ENCODE data around the gene GDF11. TPM values are rescaled to one million over a fixed set of nuclear protein-coding genes. Genes with fewer than 3 reads are reported as not detected.

The GDF11 gene
- polyA plus RNA-seq, 4 donors = 18.2 to 29.2 (median 23.1) TPM

DNA sequence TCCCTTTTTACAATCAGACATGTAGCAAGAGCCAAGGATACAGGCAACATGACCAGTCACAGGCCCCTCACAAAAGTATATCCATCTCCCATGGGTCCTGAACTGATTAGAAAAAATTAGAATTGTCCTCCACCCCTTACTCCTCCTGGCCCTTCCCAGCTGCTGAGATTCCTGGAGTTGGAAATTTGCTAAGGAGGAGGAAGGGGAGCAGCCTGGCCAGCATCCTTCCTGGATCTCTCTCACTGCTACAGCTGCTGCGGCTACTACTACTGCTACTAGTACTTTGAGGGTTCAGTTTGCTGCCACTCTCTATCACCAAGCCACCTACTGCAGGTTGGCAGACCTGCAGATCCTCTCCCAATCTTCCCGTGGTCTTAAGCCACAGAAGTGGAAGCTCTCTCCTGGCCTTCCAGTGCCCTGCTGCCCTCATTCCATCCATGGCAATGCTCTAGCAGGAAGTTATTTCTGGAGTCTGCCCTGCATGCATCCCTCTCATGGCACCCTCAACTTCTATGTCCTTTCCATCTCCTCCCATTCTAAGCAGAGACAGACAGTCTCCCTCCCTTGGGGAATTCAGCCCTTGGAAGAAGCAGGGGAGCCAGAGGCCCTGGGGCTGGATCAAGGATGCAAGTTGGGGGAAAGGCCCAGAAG lies 36.2 kb upstream of the GDF11 start:
- no peak for DNase-seq (ENCODE audit: low read depth in 4 of 4, low spot score in 2 of 4)

DNA sequence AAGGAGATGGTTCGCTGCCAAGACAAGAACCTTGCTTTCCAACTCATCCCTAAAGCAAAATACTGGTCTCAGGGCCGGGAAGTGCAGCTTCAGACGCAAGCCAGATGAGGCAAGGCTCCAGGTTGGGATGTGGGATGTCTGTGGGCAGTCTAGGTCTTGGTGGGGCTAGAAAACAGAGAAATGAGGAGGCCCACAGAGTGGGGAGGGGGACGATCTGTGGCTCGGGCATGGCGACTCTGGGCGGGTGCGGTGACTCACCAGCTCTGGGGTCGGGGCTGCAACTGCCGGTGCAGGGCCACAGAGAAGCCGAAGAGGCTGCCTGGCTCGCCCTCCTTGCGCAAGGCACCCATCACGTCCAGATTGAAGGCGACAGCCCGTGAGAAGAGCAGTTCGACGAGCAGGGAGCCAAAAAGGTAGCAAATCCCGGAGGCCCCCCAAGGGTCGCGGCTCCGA lies 35.7 kb upstream of the GDF11 start:
- no peak for DNase-seq (ENCODE audit: low read depth in 4 of 4, low spot score in 2 of 4)

DNA sequence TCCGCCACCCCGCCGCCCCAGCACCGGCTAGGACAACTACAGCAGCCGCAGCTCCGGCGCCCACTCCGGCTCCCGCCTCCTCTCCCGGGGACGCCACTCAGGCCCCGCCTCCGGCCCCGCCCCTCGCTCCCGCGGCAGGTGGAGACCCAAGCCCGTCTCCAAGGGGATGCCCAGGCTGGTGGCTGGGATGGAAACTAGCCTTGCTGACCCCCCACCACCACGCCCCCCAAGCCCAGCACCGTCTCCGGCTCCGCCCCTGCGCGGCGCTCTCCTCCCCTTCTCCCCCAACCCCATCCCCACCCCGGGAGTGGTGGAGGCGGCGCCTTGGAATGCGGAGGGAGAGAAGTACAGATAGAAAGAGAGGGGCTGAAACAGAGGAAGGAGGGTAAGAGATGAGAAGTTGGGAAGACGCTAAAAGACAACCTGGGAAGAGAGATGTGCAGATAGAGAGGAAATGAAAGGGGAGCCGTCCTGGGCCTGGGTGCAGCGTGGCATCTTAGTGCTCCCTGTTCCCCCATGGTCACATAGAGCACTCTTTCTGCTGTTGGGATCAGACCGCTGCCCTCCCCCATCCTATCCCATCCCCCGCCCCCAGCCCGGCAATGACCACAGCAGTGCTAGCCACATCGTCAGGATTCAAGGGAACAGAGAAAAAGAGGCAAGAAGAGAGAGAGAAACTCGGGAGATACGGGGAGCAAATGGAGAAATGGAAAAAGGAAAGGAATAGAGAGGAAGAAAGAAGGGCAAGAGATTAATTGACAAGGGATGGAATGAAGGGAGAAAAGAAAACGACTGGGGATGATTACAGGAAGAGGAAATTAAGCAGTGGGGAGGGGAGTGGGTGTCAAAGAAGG lies 34.9 kb upstream of the GDF11 start, which contains the start of gene ITGA7:
ITGA7 (minus strand) TSS at position 64 of the 854 bp plus-strand sequence. CDS start 222 bp downstream, outside the sequence.
- peak in 1 of 4 donors; percentile 49 for DNase-seq (ENCODE audit: low read depth in 4 of 4, low spot score in 2 of 4)

DNA sequence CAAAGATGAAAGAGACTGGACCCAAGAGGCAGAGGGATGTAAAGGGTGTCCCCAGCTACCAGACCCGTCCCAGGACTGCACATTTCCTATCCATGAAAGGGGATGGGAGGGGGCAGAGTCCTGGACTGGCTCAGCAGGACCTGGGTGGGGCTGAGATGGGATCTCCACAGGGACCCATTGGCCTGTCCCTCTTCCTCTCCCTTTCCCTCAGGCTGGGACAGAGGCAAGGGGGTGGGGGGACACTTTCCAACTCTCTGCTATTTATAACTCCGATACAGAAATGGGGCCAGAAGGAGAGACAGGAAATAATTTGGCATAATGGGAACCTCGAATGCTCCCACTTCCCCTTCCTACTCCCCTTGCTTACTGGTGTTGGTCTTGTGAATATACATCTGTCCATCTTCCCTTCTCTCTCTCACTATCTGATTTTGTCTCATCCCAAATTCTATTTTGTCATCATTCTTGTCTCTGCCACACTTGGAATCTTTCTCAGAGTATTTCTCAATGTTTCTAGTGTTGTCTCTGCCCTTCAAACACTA lies 34.2 kb upstream of the GDF11 start:
- no peak for DNase-seq (ENCODE audit: low read depth in 4 of 4, low spot score in 2 of 4)

DNA sequence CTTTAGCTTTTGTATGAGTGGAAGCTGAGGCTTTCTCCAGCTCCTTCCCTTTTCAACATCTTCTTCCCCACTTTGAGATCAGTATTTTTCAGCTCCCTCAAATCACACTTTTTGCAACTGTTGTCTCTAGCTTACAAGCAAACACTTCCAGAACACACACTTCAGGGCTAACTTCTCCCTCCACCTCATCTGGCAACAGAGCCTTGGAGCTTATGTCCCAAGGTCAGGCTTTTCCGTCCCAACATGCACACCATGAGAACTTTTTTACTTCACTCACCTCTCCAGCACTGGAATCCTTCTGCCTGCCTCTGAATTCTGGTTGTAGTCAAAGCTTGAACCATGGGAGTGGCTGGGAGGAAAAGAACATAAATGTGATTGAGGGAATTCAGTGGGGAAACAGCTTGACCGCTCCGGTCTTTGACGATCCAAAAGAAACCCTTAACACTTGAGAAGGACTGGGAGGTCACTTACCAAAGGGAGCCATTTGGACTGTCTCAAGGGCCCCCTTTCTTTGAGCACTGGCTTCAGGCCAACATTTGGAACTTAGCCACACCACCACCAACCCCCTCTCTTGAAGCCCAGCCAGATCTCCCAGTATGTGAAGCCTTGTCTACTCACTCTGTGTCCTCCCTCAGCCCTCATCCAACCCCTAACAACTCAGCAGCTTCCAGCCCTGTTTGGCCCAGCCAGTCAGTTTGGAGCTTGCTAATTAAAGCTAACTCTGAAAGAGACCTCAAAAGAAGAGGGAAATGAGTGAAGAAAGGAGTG lies 31.0 kb upstream of the GDF11 start:
- peak in 1 of 4 donors; percentile 49 for DNase-seq (ENCODE audit: low read depth in 4 of 4, low spot score in 2 of 4)

DNA sequence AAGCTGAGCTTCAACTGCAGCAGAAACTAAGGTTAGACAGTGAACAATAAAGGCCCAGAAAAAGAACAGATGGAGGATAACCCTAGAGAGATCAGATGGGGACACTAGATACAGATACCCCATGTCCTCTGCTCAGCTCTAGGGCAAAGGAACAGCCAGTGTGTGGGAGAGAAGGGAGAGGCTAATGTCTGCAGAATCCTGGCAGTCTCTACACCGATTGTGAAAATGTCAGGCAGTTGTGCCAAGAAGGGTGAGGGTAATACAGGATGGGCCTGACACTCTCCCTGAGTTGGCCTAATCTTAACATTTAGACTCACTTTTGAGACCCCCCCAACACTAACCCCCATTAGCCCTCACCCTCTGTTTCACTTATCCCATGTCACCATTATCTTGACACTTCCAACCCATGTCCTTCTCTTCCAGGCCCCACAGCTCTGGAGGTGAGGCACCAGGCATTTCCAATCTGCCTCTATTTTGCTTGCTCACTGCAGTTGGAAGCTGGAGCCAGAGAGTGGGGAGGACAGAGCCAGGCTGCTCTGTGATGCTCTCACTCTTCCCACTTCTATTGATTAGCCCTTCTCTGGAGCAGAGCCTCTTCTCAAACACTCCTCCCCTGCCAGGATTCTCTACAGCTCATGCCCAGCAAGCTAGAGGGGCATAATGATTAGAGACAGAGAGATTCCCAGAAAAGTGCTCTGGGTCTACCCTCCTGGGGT lies 30.1 kb upstream of the GDF11 start:
- DNase-seq (ENCODE audit: low read depth in 4 of 4, low spot score in 2 of 4) = no peak

DNA sequence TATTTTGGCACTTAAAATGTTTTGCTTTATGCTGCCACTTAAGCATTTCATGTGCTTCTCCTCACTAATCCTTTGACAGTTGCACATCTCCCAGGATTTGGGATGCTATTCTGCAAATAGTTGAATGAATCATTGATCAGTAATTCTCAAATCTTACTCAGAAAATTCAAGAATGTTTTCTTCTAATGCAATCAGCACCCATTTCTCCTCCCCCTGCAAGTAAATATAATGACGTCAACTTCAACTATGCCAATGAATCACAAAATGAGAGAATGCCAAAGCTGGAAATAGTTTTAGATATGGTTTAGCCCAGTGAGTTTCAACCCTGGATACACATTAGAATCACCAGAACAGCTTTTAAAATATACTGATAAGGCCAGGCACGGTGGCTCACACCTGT lies 29.2 kb upstream of the GDF11 start:
- no peak for DNase-seq (ENCODE audit: low read depth in 4 of 4, low spot score in 2 of 4)

DNA sequence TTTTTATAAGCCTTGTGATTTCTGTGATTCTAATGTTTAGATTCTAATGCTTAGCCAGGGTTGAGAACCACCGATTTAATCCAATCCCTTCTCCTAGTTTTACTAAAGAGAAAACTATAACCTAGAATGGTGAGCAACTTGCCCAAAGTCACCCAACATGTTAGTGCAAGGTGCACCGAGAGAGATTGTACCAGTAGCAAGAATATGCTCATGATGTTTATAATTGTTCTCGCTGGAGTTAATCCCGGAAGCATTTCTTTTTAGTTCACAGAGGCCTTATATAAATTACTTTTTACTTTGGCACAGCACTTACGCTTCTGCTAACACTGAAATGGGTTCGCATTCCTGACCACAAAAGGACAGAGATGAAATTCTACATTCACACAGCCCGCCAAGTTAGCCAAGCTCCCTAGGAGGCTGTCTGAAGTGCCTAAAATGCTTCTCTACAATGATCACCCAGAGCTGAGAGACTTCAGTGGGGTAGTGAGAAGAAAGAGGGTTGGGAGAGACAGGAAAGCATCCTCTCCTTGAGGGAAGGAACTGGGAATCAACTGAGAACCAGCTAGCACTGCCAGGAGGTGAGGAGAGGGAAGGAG lies 27.7 kb upstream of the GDF11 start:
- DNase-seq (ENCODE audit: low read depth in 4 of 4, low spot score in 2 of 4) = no peak

DNA sequence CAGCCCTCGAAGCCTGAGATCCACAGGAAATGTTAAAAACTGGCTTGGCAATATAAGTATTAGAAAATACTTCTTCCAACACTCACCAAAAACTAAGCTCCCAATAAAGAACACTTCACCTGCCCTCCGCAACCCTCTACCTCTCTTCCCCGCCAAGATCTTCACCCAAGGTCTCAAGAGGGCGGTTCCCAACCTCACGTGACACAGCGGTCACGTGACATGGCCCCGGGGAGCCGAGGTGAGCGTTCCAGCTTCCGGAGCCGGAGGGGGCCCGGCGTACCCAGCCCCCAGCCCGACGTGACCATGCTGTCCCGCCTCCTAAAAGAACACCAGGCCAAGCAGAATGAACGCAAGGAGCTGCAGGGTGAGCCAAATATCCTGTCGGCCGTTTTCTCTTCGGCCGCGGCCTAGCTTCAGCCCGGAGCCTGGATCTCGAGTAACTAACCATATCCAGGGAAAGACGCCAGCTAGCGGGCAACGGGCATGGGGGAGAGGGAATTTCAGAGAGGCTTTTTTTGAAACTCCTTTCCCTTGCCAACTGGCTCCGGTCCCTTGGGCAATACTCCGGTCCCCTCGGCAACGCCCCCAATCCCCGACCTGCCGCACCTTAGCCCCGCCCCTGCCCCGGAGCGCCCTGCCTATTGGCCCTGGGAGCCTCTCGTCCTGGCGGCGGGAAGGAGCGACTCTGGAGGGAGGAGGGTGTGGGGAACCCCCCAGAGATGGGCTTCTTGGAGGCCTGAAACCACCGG lies 26.9 kb upstream of the GDF11 start, which contains the start of gene BLOC1S1:
BLOC1S1 (plus strand) TSS at position 214 of the 749 bp plus-strand sequence; CDS start at position 220, 6 bp downstream.
- DNase-seq (ENCODE audit: low read depth in 4 of 4, low spot score in 2 of 4) = peak in 2 of 4 donors; percentile 93

DNA sequence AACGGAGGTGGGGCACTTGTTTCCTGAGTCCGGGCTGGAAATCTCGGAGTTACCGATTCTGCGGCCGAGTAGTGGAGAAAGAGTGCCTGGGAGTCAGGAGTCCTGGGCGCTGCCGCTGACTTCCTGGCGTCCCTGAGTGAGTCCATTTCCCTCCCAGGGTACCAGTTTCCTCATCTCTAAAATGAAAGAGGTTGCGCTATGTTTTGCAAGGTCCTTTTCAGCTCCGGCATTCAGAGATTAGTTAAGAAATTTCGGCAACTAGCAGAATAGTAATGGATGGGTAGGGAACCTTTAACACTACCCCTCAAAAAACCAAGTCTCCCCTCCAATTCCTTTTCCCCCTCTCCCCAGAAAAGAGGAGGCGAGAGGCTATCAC lies 26.4 kb upstream of the GDF11 start:
- no peak for DNase-seq (ENCODE audit: low read depth in 4 of 4, low spot score in 2 of 4)

DNA sequence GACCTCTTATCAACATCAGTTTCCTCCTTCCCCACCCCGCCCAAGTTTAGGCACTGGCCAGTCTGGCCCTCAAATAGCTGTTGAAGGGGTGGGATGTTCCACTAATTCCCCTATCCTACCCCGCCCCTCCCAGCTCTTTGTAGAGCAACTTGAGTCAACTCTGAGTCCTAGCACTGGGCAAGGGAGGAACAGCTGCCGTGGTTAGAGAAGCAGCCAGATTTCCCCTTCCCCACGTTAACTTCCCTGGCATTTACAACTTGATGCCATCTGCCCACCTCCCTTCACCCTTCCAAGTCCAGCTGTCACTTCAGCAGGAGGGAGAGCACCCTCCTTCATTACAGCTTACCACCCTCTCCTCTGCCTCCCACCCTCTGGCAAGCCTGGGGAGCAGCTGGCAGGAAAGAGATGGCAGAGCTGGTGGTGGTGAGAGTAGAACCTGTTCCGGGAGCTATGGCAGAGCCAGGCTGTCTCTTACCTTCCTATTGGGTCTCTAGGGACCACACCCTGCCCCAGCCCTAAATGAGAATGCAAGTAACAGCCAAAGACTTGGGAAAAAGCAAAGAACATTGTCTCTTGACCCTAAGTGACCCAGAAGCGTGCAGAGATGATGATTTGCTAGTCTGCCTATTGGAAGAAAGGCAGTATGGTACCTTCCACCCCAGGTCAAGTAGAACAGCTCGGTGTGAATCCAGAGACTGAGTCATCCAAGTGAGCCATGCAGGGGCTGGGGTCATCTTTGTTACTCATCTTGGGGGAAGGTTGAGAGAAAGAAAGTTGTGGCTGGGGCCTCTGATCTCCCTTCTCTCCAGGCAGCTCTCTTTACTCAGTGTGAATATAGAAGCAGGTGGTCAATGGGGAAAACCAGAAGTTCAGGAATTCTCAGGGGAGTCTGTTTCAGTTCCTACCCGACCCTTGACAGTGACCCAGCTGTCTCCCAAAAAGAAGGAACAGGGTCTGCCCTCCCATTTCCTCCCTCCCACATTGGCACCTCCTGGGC lies 25.6 kb upstream of the GDF11 start:
- no peak for DNase-seq (ENCODE audit: low read depth in 4 of 4, low spot score in 2 of 4)

DNA sequence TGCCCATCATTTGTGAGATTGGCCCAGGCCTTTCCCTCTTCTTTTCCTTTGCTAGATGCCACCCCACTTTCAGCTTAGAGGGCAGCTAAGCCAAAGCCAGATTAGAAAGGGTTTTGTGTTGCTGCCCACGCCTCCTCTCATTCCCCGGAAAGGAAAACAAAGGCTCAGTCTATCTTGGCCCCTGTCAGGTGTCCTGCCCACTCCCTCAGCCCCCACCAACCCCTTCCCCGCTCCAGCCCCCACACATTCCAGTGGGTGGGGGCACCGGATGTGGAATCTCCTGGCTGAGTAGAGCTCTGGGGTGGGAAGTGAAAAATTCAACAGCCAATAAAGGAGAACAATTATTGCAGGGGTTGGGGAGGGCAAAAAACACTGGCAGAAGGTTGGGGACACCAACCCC lies 24.9 kb upstream of the GDF11 start:
- no peak for DNase-seq (ENCODE audit: low read depth in 4 of 4, low spot score in 2 of 4)

DNA sequence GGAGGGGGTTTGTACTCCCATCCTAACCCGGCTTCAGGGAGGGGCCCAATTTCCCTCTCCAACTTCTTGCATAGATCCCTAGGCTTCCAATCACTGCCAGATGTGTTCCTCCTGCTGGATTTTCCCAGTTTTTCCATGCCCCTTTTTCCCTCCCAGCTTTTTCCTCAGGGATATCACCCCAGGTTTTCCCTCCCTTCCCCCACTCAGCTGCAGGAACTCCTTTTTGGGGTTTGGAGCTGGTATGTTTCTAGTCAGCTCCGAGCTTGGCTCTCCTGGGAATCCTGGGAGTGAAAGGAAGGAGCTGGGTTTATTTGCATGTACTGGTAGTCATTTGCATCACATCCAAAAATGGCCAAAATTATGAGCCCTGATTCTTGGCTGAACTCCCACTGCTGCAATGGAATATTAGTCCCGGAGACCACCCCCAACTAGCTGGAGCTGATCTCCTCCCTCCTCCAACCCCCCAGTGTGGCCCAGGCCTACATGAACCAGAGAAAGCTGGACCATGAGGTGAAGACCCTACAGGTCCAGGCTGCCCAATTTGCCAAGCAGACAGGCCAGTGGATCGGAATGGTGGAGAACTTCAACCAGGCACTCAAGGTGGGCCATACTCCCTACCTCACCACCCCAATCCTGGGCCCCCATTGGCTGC lies 24.2 kb upstream of the GDF11 start:
- DNase-seq (ENCODE audit: low read depth in 4 of 4, low spot score in 2 of 4) = no peak

DNA sequence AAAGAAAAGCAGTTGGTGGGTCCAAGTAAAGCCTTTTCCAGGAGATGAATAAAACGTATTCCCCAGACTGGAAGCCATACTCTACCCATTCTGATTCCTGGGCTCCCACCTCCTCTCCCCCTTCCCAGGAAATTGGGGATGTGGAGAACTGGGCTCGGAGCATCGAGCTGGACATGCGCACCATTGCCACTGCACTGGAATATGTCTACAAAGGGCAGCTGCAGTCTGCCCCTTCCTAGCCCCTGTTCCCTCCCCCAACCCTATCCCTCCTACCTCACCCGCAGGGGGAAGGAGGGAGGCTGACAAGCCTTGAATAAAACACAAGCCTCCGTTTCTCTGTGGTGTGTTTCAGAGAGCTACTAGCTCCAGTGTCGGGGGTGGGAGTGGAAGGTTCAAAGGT lies 23.6 kb upstream of the GDF11 start:
- no peak for DNase-seq (ENCODE audit: low read depth in 4 of 4, low spot score in 2 of 4)

DNA sequence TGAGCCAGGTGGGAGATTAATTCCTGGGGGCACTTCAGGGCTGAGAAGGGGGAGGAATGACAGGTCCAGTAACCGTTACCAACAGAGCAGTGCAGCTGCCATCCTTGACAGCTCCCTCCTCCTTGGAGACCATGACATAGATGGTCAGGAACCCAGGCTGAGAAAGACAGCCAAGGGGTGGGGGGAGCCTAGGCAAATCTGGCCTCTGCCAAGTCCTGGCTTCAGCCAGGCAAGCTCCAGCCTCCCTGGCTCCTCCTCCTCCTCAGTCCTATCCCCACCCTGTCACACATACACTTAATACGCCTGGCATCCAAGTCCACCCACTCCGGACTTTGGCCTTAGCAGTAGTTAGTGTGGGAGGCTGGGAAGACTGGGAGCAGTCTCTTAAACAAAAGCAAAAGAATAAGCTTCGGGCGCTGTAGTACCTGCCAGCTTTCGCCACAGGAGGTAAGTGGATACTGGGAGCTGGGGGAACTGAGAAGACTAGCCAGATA lies 22.8 kb upstream of the GDF11 start, which contains the start of gene RDH5:
RDH5 (plus strand) TSS at position 323 of the 494 bp plus-strand sequence. CDS start 792 bp downstream, outside the sequence.
- DNase-seq (ENCODE audit: low read depth in 4 of 4, low spot score in 2 of 4) = no peak

DNA sequence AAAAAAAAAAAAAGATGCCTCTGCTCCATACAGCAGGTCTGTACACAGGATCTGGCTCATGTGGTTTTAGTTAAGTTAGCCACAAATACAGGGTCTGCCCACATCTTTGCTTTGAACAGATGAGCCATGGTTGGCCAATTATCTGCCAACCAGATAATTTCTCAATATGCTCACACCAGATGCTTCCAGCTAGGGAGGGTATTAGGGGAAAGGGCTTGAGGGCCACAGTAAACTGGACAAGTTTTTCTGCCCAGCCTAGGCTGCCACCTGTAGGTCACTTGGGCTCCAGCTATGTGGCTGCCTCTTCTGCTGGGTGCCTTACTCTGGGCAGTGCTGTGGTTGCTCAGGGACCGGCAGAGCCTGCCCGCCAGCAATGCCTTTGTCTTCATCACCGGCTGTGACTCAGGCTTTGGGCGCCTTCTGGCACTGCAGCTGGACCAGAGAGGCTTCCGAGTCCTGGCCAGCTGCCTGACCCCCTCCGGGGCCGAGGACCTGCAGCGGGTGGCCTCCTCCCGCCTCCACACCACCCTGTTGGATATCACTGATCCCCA lies 22.0 kb upstream of the GDF11 start:
- DNase-seq (ENCODE audit: low read depth in 4 of 4, low spot score in 2 of 4) = no peak

All from left renal cortex interstitium (tissue), 4 donors.